AG10803 (cell line): Measurements from ENCODE around the gene ASB1.

Experiments
- DNase-seq: peaks from one replicate; pipeline ENCODE4 v3.0.0; 2010; ENCODE audit warnings: low read depth
- H3K4me3 ChIP-seq: 2 replicates; pipeline ENCODE4 v1.5.1; 2011; ENCODE audit warnings: mild to moderate bottlenecking, low read length, control low read depth
- TF ChIP-seq, protein P1 (sequence below): conservative IDR thresholded peaks from 2 replicates; pipeline ENCODE4 v1.5.1; 2011; ENCODE audit warnings: mild to moderate bottlenecking, low read length, control low read depth, inconsistent platforms

The ASB1 gene

DNA sequence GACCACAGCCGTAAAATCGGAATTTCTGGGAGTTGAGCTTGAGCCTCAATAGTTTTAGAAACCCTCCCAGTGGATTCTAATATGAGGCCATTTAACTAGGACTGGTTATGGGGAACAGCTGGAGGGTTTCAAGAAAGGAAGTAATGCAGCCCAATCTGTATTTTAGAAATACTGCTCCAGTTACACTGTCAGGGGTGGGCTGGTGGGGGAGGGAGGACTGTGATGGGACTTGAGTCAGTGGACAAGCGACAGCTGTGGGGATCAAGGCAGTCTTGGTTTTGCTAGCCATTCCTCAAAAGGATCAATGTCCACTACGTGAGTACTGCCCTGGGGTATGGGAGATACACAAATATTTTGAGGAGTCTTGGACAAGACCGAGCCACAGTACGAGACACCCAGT, 34.8 kb downstream of the ASB1 start:
- TF ChIP-seq, protein P1, sequence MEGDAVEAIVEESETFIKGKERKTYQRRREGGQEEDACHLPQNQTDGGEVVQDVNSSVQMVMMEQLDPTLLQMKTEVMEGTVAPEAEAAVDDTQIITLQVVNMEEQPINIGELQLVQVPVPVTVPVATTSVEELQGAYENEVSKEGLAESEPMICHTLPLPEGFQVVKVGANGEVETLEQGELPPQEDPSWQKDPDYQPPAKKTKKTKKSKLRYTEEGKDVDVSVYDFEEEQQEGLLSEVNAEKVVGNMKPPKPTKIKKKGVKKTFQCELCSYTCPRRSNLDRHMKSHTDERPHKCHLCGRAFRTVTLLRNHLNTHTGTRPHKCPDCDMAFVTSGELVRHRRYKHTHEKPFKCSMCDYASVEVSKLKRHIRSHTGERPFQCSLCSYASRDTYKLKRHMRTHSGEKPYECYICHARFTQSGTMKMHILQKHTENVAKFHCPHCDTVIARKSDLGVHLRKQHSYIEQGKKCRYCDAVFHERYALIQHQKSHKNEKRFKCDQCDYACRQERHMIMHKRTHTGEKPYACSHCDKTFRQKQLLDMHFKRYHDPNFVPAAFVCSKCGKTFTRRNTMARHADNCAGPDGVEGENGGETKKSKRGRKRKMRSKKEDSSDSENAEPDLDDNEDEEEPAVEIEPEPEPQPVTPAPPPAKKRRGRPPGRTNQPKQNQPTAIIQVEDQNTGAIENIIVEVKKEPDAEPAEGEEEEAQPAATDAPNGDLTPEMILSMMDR, result no peak
- no peak for DNase-seq
- no peak overlapping the region for H3K4me3 ChIP-seq

DNA sequence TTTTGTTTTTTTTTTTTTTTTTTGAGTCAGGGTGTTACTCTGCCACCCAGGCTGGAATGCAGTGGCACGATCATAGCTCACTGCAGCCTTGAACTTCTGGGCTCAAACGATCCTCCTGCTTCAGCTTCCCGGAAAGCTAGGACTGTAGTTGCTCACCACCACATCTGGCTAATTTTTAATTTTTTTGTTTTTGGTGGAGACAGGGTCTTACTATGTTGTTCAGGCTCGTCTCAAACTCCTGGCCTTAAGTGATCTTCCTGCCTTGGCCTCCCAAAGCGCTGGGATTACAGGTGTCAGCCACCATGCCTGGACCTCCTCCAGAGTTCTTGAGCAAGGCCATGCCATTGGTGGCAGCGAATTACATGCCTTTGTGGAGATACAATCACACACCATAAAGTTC, 35.2 kb downstream of the ASB1 start:
- no peak for DNase-seq
- TF ChIP-seq, protein P1, result no peak
- no peak overlapping the region for H3K4me3 ChIP-seq

DNA sequence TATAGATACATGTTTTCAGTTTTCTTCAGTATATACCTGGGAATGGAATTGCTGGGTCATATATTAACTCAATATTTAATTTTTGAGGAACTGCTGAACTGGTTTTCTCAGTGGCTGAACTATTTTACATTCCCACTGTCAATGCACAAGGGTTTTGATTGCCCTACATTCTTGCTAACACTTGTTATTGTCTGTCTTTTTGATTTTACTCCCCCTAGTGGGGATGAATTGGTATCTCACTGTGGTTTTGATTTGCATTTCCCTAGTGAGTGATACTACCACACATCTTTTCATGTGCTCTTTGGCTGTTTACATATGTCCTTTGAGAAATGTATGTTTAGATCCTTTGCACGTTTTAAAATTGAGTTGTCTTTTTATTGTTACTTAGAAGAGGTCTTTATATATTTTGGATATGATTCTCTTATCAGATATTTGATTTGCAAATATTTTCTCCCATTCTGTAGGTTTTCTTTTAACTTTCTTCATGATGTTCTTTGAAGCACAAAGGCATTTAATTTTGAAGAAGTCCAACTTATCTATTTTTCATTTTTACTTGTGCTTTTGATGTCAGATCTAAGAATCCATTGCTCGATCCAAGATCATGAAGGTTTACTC, 36.2 kb downstream of the ASB1 start:
- TF ChIP-seq, protein P1, result peak; percentile 79
- DNase-seq, result peak; percentile 62
- no peak overlapping the region for H3K4me3 ChIP-seq

DNA sequence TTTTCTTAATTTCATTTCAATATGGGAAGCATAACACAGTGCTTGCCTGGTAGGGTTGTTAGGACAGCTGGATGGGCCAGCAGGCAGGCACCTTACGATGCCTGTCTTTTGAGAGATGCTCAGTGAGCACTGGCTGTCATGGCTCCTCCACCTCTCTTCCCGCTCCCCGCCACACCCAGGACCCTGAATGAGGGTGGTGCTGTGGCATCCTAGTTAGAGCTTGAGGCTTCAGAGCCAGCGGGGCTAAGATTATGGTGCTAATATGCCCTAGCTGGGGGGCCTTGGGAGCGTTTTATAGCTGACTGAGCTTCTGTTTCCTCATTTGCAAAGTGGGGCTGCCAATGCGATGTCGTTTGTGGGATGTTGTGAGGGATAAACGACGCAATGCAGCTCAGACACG, 37.7 kb downstream of the ASB1 start:
- TF ChIP-seq, protein P1, result no peak
- DNase-seq, result no peak
- no peak overlapping the region for H3K4me3 ChIP-seq

DNA sequence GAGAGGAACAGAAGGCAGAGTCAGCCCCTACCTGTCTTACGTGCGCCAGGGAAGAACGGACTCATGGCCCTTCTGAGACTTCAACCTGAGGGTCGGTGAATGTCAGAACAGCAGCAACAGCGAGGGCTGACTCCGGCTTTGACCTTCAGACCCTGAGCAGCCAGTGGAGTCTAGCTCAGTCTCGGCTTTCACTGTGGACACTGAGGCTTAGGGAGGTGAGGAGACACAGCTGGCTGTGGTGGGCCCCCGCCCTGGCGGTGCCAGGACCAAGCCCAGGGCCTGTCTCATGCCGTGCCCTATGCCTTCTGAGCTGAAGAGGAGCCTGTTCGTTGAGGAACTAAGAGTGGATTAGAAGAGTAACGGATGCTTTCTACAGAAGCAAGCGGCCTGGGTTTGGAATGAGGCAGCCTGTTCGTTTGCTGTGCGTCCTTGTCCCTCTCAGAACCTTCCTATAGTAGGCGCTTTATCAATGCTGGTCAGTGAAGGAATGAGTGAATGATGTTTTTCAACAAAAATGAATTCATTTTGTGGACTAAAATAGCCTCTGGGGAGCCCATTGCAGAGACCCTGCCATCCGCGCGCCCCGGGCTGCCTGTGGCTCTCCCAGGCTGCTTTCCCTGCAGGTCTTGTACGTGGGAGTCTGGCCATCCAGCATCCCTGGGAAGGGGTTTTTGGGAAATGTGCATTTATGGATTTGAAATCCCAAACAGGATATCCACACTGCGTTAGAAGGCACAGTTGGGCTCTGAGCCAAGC, 38.9 kb downstream of the ASB1 start:
- DNase-seq, result no peak
- TF ChIP-seq, protein P1, result no peak
- no peak overlapping the region for H3K4me3 ChIP-seq

DNA sequence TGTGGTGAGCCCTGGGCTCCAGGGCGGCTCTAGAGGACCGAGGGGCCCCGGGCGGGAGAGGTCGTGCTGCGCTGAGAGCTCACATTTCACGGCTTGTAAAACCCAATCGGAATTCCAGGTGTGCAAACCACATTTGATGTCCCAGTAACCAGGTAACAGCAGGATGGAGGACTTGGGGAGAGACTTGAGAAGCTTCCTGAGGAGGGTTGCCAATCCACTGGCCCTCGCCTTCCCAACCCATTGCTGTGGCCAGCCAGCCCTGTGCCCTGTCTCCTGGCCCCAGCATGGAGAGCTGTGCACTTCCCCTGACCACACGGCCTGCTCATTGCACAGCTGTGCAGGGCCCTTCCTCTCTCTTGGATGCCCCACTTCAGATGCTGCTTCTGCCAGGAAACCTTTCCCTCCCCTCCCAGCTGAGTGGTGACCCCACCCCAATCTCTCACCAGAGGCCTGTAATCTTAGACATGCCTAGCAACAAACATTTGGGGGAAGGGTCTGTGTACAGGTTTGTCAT, 39.6 kb downstream of the ASB1 start:
- no peak for DNase-seq
- TF ChIP-seq, protein P1, result no peak
- H3K4me3 ChIP-seq, result no peak overlapping the region

DNA sequence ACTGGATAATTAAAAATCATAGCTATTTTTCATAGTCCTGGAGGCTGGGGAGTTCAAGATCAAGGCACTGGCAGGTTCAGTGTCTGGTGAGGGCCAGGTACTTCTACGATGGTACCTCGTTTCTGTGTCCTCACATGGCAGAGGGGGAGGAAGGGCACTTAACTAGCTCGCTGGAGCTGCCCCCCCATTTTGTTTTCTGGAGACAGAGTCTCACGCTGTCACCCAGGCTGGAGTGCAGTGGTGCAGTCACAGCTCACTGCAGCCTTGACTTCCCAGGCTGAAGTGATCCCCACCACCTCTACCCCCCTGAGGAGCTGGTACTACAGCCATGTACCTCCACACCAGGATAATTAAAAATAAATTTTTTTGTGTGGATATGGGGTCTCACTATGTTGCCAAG, 40.3 kb downstream of the ASB1 start:
- no peak overlapping the region for H3K4me3 ChIP-seq
- TF ChIP-seq, protein P1, result no peak
- no peak for DNase-seq
